Smooth muscle cell of the brain vasculature (primary cell): ENCODE measurements around the gene SLC27A5.
"Not testable (repeated sequence)": the region's sequence is repeated elsewhere in the genome, so short reads cannot be mapped to it uniquely, and the experiment has no call there.

ENCODE experiments used
- DNase-seq: peaks from one replicate; pipeline ENCODE4 v3.0.0-alpha.2; 2012; ENCODE audit warnings: low read depth, low spot score

The SLC27A5 gene

GRCh38 chr19:58469241-58470013 lies 42.4 kb downstream of the SLC27A5 start:
- DNase-seq: no peak

GRCh38 chr19:58468216-58468839 lies 43.5 kb downstream of the SLC27A5 start:
- DNase-seq: no peak

GRCh38 chr19:58466760-58467589 lies 44.8 kb downstream of the SLC27A5 start, which contains the start of gene ZNF324:
TSS of gene ZNF324 (plus strand) at chr19:58467080. CDS start at chr19:58469186, 2,106 bp downstream.
- DNase-seq: peak; percentile 89

- no peak for DNase-seq
Measured at GRCh38 chr19:58466089-58466759, 45.6 kb downstream of the SLC27A5 start.

- DNase-seq: no peak
Measured at GRCh38 chr19:58460039-58460438, 51.8 kb downstream of the SLC27A5 start.

- no peak for DNase-seq
Measured at GRCh38 chr19:58456111-58456510, 55.7 kb downstream of the SLC27A5 start.

GRCh38 chr19:58455306-58455705 lies 56.5 kb downstream of the SLC27A5 start:
- DNase-seq: no peak

- no peak for DNase-seq
Measured at GRCh38 chr19:58453743-58454142, 58.0 kb downstream of the SLC27A5 start.

GRCh38 chr19:58451358-58452101 lies 60.3 kb downstream of the SLC27A5 start, which contains the start of gene ZNF324B:
TSS of gene ZNF324B (plus strand) at chr19:58451622. CDS start at chr19:58453702, 2,080 bp downstream.
- peak; percentile 83 for DNase-seq

- DNase-seq: no peak
Measured at GRCh38 chr19:58450856-58451357, 60.9 kb downstream of the SLC27A5 start.

GRCh38 chr19:58449980-58450379 lies 61.8 kb downstream of the SLC27A5 start:
- DNase-seq: not testable (repeated sequence)

GRCh38 chr19:58448860-58449259 lies 62.9 kb downstream of the SLC27A5 start:
- not testable (repeated sequence) for DNase-seq
